GM21360 (cell line): ENCODE data around the gene ARHGAP15.

ENCODE experiments used
- ATAC-seq: cut with Tn5 transposase; IDR thresholded peaks from one replicate; pipeline ENCODE4 v1.9.1; 2021; ENCODE audit warnings: mild to moderate bottlenecking, moderate library complexity; ENCODE audit not compliant: unreplicated experiment

Gene ARHGAP15

GRCh38 chr2:143801561-143801960 is 672.3 kb downstream of the ARHGAP15 start:
- no peak for ATAC-seq

DNA sequence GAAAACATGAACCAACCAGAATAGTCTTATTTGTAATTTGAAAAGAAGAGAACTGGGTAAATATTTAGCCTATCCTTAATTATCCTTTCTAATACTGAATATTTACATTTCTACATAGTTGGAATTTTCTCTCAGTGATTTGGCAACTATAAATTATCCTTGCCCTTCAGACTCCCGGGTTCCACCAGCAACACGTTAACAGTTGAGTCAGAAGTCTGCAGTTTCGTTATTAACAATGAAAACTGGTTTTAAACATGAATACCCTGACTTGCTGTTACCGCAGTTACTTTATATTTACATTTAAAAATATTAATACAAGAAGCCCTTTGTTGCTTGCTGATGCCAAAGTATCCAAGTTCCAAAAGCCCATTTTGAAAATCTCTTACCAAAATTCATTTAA is 673.0 kb downstream of the ARHGAP15 start:
- ATAC-seq: peak; percentile 47

GRCh38 chr2:143802871-143803650 is 673.8 kb downstream of the ARHGAP15 start:
- peak; percentile 75 for ATAC-seq

GRCh38 chr2:143803936-143804335 is 674.7 kb downstream of the ARHGAP15 start:
- no peak for ATAC-seq

- ATAC-seq: no peak
Measured at GRCh38 chr2:143805666-143806065, 676.4 kb downstream of the ARHGAP15 start.

DNA sequence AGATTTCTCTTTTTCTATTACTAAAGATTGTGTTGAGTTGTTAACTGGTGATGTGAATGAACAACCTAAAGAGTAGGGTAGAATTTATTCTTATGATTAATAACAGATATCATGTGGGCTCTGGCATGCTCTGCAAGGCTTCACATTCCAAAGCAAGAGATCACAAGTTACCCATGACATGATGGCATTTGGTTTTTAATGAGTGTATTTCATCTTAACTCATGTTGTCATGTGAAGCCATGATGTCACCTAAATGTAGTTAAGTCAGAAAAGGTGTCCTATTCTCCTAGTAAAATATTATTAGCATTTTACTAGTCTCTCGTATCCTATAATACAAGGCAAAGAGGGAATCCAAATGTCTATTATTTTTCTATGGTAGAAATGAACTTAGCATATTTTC is 678.0 kb downstream of the ARHGAP15 start:
- ATAC-seq: no peak

- ATAC-seq: no peak
Measured at GRCh38 chr2:143807671-143808070, 678.5 kb downstream of the ARHGAP15 start.

DNA sequence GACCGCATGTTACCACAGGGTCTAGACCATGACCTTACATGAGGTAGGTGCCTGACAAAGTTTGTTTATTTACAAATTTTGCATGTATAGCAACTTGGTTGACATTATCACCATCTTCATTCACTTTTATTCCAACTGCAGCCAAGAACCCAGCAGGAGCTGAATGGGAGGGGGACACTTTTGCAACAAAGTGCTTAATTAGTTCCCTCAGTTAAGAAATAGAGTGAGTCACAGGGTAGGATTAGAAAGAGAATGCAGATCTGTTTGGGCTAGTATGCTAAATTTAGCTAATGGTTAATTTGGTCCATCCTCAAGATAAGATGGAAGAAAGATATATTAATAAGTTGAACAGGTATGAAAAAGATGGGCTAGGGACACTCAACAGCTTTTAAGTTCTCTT is 678.9 kb downstream of the ARHGAP15 start:
- no peak for ATAC-seq

DNA sequence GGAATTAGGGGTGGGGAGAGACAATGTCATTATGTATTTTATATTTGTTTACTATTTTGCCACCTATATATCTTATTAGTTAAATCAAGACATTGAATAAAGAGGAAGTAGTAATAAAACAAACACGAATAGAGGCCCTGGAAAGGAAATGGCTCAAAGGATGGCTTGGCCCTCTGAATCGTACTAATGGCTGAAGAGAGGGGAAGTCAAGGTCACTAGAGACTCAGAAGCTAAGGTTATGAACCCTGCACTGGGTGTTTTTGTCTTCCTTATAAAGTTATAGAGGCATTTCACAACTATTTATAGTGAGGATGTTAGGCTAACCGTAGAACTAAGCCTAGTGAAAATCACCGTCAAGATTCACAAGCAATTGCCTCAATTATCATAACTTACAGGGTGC is 685.9 kb downstream of the ARHGAP15 start:
- ATAC-seq: no peak

- no peak for ATAC-seq
Measured at GRCh38 chr2:143816916-143817315, 687.7 kb downstream of the ARHGAP15 start.
